ENCODE results near the gene AQP9. TPM values are rescaled to one million over a fixed set of nuclear protein-coding genes. Genes with fewer than 3 reads are reported as not detected.
A peak's percentile ranks its signal among the peaks of the same experiment; 100 is the strongest.

AQP9 gene
- total RNA-seq, 1 donor: under 0.01 TPM

DNA sequence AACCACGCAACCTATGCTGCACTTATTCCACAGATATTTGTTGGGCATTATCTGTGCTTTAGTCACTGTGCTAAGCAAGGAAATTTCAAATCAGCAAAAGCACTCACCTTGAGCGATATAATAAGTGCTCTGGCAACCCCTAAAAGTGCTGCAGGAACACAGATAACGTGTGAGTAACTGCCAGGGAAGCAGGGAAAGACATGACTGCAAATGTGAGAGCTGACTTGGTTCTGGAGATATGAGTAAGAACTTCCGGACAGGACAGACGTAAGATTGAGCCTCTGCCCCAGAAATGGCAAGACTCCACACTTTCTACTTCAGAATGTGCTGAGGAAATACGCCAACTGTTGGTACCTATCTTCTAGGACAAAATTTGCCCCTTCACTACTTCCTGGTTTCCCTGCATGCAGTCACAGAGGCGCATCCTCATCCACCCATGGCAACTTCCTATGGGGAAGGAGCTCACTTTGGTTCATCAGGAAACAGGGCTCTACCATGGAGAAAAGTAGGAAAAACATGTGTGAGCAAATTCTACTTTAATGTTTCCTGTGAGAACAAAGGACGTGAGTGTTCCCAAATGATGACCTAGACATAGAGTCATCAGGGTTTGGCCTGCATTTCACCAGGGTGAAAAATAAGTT, 41.7 kb downstream of the AQP9 start:
- no peaks in the 10 kb centered on the region for H3K9me3 ChIP-seq (ENCODE audit: low read depth, low read length)
- TF ChIP-seq, protein P1, sequence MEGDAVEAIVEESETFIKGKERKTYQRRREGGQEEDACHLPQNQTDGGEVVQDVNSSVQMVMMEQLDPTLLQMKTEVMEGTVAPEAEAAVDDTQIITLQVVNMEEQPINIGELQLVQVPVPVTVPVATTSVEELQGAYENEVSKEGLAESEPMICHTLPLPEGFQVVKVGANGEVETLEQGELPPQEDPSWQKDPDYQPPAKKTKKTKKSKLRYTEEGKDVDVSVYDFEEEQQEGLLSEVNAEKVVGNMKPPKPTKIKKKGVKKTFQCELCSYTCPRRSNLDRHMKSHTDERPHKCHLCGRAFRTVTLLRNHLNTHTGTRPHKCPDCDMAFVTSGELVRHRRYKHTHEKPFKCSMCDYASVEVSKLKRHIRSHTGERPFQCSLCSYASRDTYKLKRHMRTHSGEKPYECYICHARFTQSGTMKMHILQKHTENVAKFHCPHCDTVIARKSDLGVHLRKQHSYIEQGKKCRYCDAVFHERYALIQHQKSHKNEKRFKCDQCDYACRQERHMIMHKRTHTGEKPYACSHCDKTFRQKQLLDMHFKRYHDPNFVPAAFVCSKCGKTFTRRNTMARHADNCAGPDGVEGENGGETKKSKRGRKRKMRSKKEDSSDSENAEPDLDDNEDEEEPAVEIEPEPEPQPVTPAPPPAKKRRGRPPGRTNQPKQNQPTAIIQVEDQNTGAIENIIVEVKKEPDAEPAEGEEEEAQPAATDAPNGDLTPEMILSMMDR (IDR thresholded peaks at IDR 0.05; ENCODE audit: extremely low read depth, low read depth, low read length): no peak
- no peaks in the 10 kb centered on the region for H3K36me3 ChIP-seq (ENCODE audit: insufficient read depth, low read length)
- no peak overlapping the region for H3K4me2 ChIP-seq (ENCODE audit: insufficient read depth, low read length)
- H3K4me1 ChIP-seq (ENCODE audit: insufficient read depth, low read length): peaks cover 3% of the 10 kb centered on the region
- H2AFZ ChIP-seq (ENCODE audit: low read length): peak overlapping the region; percentile 11
- H3K27ac ChIP-seq (ENCODE audit: low read depth, low read length): no peak overlapping the region
- H4K20me1 ChIP-seq (ENCODE audit: insufficient read depth, low read length): no peaks in the 10 kb centered on the region
- no peaks in the 10 kb centered on the region for H3K79me2 ChIP-seq (ENCODE audit: insufficient read depth, low read length)
- H3K4me3 ChIP-seq (ENCODE audit: insufficient read depth, low read length): no peak overlapping the region
- peaks cover 25% of the 10 kb centered on the region for H3K27me3 ChIP-seq (ENCODE audit: insufficient read depth, low read length)
- DNase-seq (ENCODE audit: insufficient read length, low spot score, missing footprints): peak; percentile 82

DNA sequence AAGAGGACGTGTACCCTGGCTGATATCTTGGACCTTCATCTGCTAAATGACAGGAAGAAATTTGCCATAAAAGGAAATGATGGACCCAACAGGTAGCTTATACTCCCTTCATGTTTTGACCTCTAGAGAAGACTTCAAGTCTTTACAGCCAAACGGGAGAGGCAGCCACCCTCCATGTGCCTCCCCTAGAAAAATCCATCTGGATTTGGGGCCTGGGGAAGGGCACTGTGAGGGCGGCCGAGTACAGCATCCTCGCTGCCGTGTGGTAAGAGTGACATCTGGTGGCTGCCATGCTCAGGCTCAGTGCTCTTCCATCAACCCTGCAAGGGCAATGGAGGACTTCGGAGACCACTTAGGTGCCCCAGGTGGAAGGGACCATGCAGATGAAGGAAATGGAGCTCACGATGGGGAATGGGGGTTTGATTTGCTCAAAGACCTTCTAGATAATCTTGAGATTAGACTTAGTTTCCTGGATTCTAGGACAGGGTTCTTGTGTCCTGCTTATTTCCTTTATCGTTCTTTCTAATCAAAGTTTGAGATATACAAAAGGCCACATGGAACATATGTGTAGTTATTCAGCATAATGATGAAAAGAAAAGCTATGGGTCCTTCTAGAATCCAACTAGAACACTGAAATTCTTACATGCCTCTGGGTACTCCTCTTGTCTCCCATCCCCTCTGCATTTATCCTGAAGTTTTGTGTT, 44.4 kb downstream of the AQP9 start:
- peak; percentile 66 for DNase-seq (ENCODE audit: insufficient read length, low spot score, missing footprints)
- Histone ChIP-seq H3K27me3 (ENCODE audit: insufficient read depth, low read length) (peaks cover 25% of the 10 kb centered on the region), H3K36me3 (ENCODE audit: insufficient read depth, low read length) (no peaks in the 10 kb centered on the region), H3K4me3 (ENCODE audit: insufficient read depth, low read length) (no peak overlapping the region), H4K20me1 (ENCODE audit: insufficient read depth, low read length) (no peaks in the 10 kb centered on the region), H3K4me1 (ENCODE audit: insufficient read depth, low read length) (peaks cover 3% of the 10 kb centered on the region), H3K4me2 (ENCODE audit: insufficient read depth, low read length) (no peak overlapping the region), H3K79me2 (ENCODE audit: insufficient read depth, low read length) (no peaks in the 10 kb centered on the region), H3K27ac (ENCODE audit: low read depth, low read length) (no peak overlapping the region), H3K9me3 (ENCODE audit: low read depth, low read length) (no peaks in the 10 kb centered on the region), H2AFZ (ENCODE audit: low read length) (no peak overlapping the region)
- TF ChIP-seq, protein P1 (IDR thresholded peaks at IDR 0.05; ENCODE audit: extremely low read depth, low read depth, low read length): peak; percentile 91

GRCh38 chr15:58185439-58185838, 47.3 kb downstream of the AQP9 start:
- no peaks in the 10 kb centered on the region for H3K79me2 ChIP-seq (ENCODE audit: insufficient read depth, low read length)
- H3K4me3 ChIP-seq (ENCODE audit: insufficient read depth, low read length): no peak overlapping the region
- no peaks in the 10 kb centered on the region for H4K20me1 ChIP-seq (ENCODE audit: insufficient read depth, low read length)
- TF ChIP-seq, protein P1 (IDR thresholded peaks at IDR 0.05; ENCODE audit: extremely low read depth, low read depth, low read length): peak; percentile 42
- no peak overlapping the region for H2AFZ ChIP-seq (ENCODE audit: low read length)
- no peak for DNase-seq (ENCODE audit: insufficient read length, low spot score, missing footprints)
- peaks cover 24% of the 10 kb centered on the region for H3K27me3 ChIP-seq (ENCODE audit: insufficient read depth, low read length)
- H3K4me2 ChIP-seq (ENCODE audit: insufficient read depth, low read length): no peak overlapping the region
- H3K4me1 ChIP-seq (ENCODE audit: insufficient read depth, low read length): no peaks in the 10 kb centered on the region
- no peaks in the 10 kb centered on the region for H3K9me3 ChIP-seq (ENCODE audit: low read depth, low read length)
- H3K27ac ChIP-seq (ENCODE audit: low read depth, low read length): no peak overlapping the region
- no peaks in the 10 kb centered on the region for H3K36me3 ChIP-seq (ENCODE audit: insufficient read depth, low read length)

DNA sequence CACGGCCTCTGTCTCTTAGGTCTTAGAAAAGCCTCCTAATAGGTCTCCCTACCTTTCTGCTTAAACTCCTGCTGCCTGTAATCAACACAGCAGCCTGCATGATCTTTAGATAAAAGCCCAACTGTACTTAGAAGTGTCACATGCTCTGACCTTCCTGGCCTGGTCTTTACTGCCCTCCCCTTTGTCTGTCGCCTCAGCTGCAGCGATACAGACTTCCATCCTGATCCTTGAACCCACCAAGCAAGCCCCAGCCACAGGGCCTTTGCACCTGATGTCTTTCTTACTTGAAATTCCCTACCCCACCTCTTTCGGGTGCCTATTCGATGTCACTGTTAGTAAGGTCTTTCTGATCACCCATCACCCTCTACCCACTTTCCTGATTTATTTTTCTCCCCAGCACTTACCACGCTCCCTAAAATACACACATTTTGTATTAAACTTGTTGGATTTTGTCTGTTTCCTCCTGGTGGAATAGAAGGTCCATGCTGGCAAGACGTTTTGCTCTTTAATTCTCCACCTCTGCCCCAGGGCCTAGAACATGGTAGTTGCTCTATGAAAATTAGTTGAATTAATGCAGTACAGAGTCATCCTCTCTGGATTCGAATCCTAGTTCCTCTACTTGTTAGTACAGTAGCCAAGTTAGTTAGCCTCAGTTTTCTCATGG, 51.1 kb downstream of the AQP9 start:
- H4K20me1 ChIP-seq (ENCODE audit: insufficient read depth, low read length): no peaks in the 10 kb centered on the region
- no peak for DNase-seq (ENCODE audit: insufficient read length, low spot score, missing footprints)
- H2AFZ ChIP-seq (ENCODE audit: low read length): no peak overlapping the region
- no peak overlapping the region for H3K4me3 ChIP-seq (ENCODE audit: insufficient read depth, low read length)
- no peaks in the 10 kb centered on the region for H3K79me2 ChIP-seq (ENCODE audit: insufficient read depth, low read length)
- no peak overlapping the region for H3K27ac ChIP-seq (ENCODE audit: low read depth, low read length)
- no peak overlapping the region for H3K4me2 ChIP-seq (ENCODE audit: insufficient read depth, low read length)
- no peaks in the 10 kb centered on the region for H3K9me3 ChIP-seq (ENCODE audit: low read depth, low read length)
- TF ChIP-seq, protein P1 (IDR thresholded peaks at IDR 0.05; ENCODE audit: extremely low read depth, low read depth, low read length): no peak
- peaks cover 26% of the 10 kb centered on the region for H3K27me3 ChIP-seq (ENCODE audit: insufficient read depth, low read length)
- H3K36me3 ChIP-seq (ENCODE audit: insufficient read depth, low read length): no peaks in the 10 kb centered on the region
- no peaks in the 10 kb centered on the region for H3K4me1 ChIP-seq (ENCODE audit: insufficient read depth, low read length)
